Measurements from ENCODE around the gene MGAT5.

MGAT5 gene

DNA sequence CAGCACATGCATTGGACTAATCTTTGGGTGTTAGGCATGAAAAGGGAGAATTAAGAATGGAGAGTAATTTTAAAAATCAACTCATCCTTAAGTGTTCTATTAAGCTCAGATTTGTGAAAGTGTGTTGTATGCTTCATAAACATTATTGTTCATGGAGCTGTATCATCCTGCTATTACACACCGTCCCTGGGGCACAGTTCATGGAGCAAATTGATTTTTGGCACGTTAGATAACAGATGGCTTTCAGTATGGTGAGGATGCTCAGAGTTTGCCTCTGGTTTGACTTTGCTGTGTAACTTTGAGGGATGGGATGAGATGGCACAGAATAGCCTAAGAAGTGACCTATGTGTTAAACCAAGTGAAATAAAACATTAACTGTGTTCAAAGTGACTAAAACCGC is 97.1 kb downstream of the MGAT5 start:
- H3K27me3 ChIP-seq (ENCODE audit: control insufficient read depth, insufficient read depth, low read length), result no peaks in the 10 kb centered on the region
- no peaks in the 10 kb centered on the region for H3K4me1 ChIP-seq (ENCODE audit: control insufficient read depth, insufficient read depth, low read length)
- H3K4me3 ChIP-seq (ENCODE audit: low read depth, low read length), result no peak overlapping the region
- H3K36me3 ChIP-seq (ENCODE audit: control insufficient read depth, insufficient read depth, low read length), result no peaks in the 10 kb centered on the region
- H3K9ac ChIP-seq (ENCODE audit: low read depth, low read length), result no peak overlapping the region
- no peaks in the 10 kb centered on the region for H3K9me3 ChIP-seq (ENCODE audit: control insufficient read depth, insufficient read depth, low read length)

DNA sequence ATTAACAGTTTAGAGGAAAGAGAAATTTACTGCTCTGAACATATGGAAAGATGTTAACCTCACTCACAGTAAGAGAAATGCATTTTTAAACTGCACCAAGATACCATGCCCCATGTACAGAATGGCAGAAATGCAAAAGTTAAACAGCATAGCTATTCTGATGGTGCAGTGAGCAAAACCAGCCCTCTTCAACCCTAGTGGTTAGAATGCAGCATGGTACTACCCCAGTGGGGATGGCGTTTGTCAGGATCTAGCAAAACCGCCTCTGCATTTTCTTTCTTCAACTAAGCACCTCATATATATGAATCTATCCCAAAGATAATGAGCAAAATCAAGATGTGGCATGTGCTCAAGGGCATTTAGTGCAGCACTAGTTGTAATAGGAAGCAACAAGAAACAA is 98.0 kb downstream of the MGAT5 start:
- Histone ChIP-seq H3K9ac (ENCODE audit: low read depth, low read length) (no peak overlapping the region), H3K9me3 (ENCODE audit: control insufficient read depth, insufficient read depth, low read length) (no peaks in the 10 kb centered on the region), H3K27me3 (ENCODE audit: control insufficient read depth, insufficient read depth, low read length) (no peaks in the 10 kb centered on the region), H3K4me1 (ENCODE audit: control insufficient read depth, insufficient read depth, low read length) (no peaks in the 10 kb centered on the region), H3K4me3 (ENCODE audit: low read depth, low read length) (no peak overlapping the region), H3K36me3 (ENCODE audit: control insufficient read depth, insufficient read depth, low read length) (no peaks in the 10 kb centered on the region)

DNA sequence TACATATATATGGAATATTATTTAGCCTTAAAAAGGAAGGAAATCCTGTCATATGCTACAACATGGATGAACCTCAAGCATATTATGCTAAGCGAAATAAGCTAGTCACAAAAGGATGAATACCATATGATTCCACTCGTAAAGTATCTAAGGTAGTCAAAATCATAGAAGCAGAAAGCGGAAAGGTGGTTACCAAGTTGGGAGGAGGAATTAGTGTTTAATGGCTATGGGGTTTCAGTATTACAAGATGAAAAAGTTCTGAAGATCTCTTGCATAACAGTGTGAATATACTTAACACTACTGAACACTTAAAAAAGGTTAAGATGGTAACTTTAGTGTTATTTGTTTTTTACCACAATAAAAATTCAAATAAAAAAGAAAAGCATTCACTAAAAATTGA is 99.0 kb downstream of the MGAT5 start:
- no peaks in the 10 kb centered on the region for H3K9me3 ChIP-seq (ENCODE audit: control insufficient read depth, insufficient read depth, low read length)
- H3K9ac ChIP-seq (ENCODE audit: low read depth, low read length), result no peak overlapping the region
- no peaks in the 10 kb centered on the region for H3K4me1 ChIP-seq (ENCODE audit: control insufficient read depth, insufficient read depth, low read length)
- no peaks in the 10 kb centered on the region for H3K36me3 ChIP-seq (ENCODE audit: control insufficient read depth, insufficient read depth, low read length)
- no peaks in the 10 kb centered on the region for H3K27me3 ChIP-seq (ENCODE audit: control insufficient read depth, insufficient read depth, low read length)
- no peak overlapping the region for H3K4me3 ChIP-seq (ENCODE audit: low read depth, low read length)

DNA sequence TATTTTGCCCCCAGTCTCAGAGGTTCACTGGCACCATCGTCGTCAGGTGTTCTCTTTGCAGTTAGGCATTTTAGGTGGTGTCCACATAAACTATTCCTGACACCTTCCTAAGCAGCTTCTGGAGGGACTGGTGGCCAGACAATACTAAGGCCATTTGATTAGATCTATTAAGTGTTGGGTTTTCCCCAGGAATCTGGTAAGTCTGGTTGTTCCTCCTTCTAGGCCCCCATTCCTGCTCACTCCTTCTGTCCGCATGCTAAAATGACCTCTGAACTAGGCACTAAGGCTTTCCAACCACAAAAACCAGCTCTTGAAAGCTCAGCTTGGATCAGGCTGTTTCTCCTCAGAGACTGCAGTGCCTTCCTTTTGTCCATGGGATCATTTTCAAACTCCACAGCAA is 100.7 kb downstream of the MGAT5 start:
- Histone ChIP-seq H3K36me3 (ENCODE audit: control insufficient read depth, insufficient read depth, low read length) (no peaks in the 10 kb centered on the region), H3K27me3 (ENCODE audit: control insufficient read depth, insufficient read depth, low read length) (no peaks in the 10 kb centered on the region), H3K4me3 (ENCODE audit: low read depth, low read length) (no peak overlapping the region), H3K9me3 (ENCODE audit: control insufficient read depth, insufficient read depth, low read length) (no peaks in the 10 kb centered on the region), H3K9ac (ENCODE audit: low read depth, low read length) (no peak overlapping the region), H3K4me1 (ENCODE audit: control insufficient read depth, insufficient read depth, low read length) (no peaks in the 10 kb centered on the region)

DNA sequence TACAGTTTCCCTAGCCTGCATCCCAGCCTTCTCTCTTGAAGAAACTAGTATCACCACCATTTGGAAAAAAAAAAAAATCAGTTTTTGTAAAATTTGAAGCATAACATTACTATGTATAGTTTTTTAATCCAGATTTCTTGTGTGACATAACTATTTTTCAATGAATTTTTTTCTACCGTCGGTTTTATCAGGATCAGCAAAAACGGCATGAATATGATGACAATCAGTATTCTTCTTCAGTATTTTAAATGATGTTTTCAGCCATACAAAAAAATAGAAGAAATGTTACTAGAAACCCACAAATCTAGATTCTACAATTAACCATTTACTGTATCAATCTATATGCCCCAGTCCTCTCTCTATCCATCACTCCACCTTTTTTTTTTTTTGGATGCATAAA is 103.9 kb downstream of the MGAT5 start:
- no peak overlapping the region for H3K4me3 ChIP-seq (ENCODE audit: low read depth, low read length)
- no peaks in the 10 kb centered on the region for H3K4me1 ChIP-seq (ENCODE audit: control insufficient read depth, insufficient read depth, low read length)
- no peaks in the 10 kb centered on the region for H3K9me3 ChIP-seq (ENCODE audit: control insufficient read depth, insufficient read depth, low read length)
- H3K9ac ChIP-seq (ENCODE audit: low read depth, low read length), result no peak overlapping the region
- H3K36me3 ChIP-seq (ENCODE audit: control insufficient read depth, insufficient read depth, low read length), result no peaks in the 10 kb centered on the region
- no peaks in the 10 kb centered on the region for H3K27me3 ChIP-seq (ENCODE audit: control insufficient read depth, insufficient read depth, low read length)

DNA sequence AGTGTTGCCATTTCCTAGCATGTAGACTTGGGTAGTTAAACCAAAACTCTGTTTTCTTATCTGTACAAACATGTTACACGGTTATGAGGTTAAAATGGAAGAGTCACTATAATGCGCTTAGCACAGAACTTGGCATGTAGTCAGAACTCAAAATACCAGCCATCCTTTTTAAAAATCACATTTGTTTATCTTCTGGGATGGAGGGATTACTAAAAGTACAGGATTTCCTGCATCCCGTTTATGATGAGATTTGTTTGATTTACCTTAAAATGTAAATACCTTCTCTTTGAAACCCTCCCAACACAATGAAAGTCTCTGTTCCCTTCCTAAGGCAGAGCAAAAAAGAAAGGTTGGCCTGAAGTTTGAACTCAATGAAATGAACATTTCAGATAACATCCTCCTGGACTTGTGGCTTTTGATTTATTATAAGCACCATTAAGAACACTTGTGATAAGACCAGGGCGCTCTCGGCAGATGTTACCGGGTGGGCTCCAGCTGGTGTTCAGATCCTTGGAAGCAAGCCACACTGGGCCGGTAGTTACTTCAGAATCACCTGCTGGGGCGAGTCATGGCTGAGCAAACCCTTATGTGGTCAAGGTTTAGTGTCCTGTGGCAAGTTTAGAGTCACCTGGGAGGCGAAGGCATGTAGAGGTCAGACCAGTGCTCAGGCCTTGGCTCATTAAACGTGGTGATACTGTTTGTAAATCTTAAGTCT is 105.7 kb downstream of the MGAT5 start:
- H3K4me3 ChIP-seq (ENCODE audit: low read depth, low read length), result no peak overlapping the region
- no peaks in the 10 kb centered on the region for H3K9me3 ChIP-seq (ENCODE audit: control insufficient read depth, insufficient read depth, low read length)
- no peak overlapping the region for H3K9ac ChIP-seq (ENCODE audit: low read depth, low read length)
- H3K36me3 ChIP-seq (ENCODE audit: control insufficient read depth, insufficient read depth, low read length), result no peaks in the 10 kb centered on the region
- H3K27me3 ChIP-seq (ENCODE audit: control insufficient read depth, insufficient read depth, low read length), result no peaks in the 10 kb centered on the region
- H3K4me1 ChIP-seq (ENCODE audit: control insufficient read depth, insufficient read depth, low read length), result no peaks in the 10 kb centered on the region

DNA sequence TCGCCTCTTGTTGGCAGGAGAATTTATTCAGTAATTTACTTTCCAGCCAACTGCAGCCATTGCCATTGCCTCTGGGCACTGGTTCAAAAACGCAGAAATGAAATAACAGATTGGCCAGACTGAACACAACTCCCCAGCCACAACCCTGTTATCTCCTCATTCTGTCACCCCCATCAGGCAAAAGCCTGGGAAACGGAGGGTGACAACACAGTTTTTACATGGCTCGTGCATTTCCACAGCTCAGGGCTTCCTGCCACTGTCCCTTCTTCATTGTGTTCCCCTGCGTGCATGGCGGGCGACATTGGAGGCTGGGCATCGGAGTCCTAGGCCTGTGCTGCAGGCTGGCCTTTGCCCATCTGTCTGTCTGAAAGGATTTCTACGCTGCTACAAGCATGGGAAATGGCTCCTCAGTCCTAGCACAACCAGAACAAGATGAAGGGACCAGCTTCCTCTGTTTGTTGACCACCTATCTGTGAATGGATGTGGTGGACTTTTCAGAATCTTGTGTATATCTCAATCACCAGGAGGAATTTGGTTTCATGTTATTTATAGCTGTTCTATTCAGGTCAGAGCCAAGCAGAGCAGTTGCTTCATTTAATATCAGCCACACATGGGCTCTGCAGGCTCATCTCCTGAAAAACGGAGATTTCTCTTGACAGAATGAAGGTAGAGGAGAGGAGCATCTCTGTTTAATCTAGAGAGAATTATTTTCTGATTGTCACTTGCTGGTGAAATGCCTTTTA is 107.0 kb downstream of the MGAT5 start:
- H3K4me1 ChIP-seq (ENCODE audit: control insufficient read depth, insufficient read depth, low read length), result no peaks in the 10 kb centered on the region
- no peaks in the 10 kb centered on the region for H3K36me3 ChIP-seq (ENCODE audit: control insufficient read depth, insufficient read depth, low read length)
- no peak overlapping the region for H3K9ac ChIP-seq (ENCODE audit: low read depth, low read length)
- no peaks in the 10 kb centered on the region for H3K27me3 ChIP-seq (ENCODE audit: control insufficient read depth, insufficient read depth, low read length)
- H3K9me3 ChIP-seq (ENCODE audit: control insufficient read depth, insufficient read depth, low read length), result no peaks in the 10 kb centered on the region
- no peak overlapping the region for H3K4me3 ChIP-seq (ENCODE audit: low read depth, low read length)

DNA sequence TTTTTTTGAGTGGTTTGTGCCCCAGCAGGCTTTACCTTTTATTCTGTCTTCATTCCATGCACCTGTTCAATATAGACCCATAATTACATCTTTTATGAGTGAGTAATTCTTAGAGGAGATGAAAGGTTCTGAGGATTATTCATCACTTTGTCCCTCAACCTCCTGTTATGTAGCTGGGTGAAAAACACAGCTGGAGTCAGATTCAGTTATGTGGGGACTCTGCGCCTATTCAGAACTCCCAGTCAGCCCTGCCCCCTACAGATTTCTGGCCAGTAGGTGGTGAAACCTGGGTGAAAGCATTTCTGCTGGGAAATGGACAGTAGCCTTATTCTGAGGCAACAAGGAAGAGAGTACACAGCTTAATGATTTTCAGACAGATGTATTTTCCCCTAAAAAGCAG is 107.8 kb downstream of the MGAT5 start:
- Histone ChIP-seq H3K27me3 (ENCODE audit: control insufficient read depth, insufficient read depth, low read length) (no peaks in the 10 kb centered on the region), H3K9ac (ENCODE audit: low read depth, low read length) (no peak overlapping the region), H3K4me3 (ENCODE audit: low read depth, low read length) (no peak overlapping the region), H3K9me3 (ENCODE audit: control insufficient read depth, insufficient read depth, low read length) (no peaks in the 10 kb centered on the region), H3K36me3 (ENCODE audit: control insufficient read depth, insufficient read depth, low read length) (no peaks in the 10 kb centered on the region), H3K4me1 (ENCODE audit: control insufficient read depth, insufficient read depth, low read length) (no peaks in the 10 kb centered on the region)

DNA sequence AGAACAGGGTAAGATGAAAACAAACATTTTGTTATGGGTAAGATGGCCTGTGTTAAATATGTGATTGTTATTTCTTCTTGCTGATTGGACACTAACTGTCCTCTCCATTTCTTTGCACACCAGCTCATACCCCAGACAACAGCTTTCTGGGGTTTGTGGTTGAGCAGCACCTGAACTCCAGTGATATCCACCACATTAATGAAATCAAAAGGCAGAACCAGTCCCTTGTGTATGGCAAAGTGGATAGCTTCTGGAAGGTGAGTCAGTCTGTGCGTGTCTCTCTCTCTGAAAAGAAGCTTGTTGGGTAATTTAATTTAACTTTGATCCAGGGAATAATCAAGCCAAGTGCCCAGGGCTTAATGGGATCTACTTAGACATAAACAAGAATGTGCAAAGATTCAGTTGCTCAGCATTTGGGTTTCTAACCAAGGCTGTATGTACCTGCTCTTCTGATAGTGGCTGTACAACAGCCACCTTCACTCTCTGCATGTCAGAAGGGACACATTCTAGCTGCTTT is 108.3 kb downstream of the MGAT5 start:
- no peak overlapping the region for H3K4me3 ChIP-seq (ENCODE audit: low read depth, low read length)
- H3K27me3 ChIP-seq (ENCODE audit: control insufficient read depth, insufficient read depth, low read length), result no peaks in the 10 kb centered on the region
- no peaks in the 10 kb centered on the region for H3K9me3 ChIP-seq (ENCODE audit: control insufficient read depth, insufficient read depth, low read length)
- no peaks in the 10 kb centered on the region for H3K4me1 ChIP-seq (ENCODE audit: control insufficient read depth, insufficient read depth, low read length)
- H3K9ac ChIP-seq (ENCODE audit: low read depth, low read length), result no peak overlapping the region
- no peaks in the 10 kb centered on the region for H3K36me3 ChIP-seq (ENCODE audit: control insufficient read depth, insufficient read depth, low read length)

DNA sequence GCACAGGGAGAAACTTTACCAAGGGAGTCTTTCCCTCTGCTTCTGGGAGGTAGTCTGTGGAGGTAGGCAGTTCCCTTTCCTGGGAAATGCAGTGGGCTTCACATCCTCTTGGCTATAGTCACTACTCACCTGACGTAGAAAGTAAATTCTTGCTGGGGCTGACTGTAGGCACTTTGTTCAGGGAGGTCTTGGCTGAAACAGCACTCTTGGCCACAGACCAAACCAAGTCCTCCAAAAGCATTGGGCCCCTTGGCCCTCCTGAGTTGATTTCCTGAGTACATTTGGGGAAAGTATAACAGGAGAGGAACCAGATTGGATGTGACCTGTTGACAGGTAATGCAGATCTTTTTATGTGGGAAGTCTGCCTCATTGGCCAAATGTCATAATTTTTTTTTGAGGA is 108.9 kb downstream of the MGAT5 start:
- no peaks in the 10 kb centered on the region for H3K9me3 ChIP-seq (ENCODE audit: control insufficient read depth, insufficient read depth, low read length)
- no peaks in the 10 kb centered on the region for H3K27me3 ChIP-seq (ENCODE audit: control insufficient read depth, insufficient read depth, low read length)
- H3K36me3 ChIP-seq (ENCODE audit: control insufficient read depth, insufficient read depth, low read length), result peaks cover 2% of the 10 kb centered on the region
- H3K9ac ChIP-seq (ENCODE audit: low read depth, low read length), result no peak overlapping the region
- no peak overlapping the region for H3K4me3 ChIP-seq (ENCODE audit: low read depth, low read length)
- no peaks in the 10 kb centered on the region for H3K4me1 ChIP-seq (ENCODE audit: control insufficient read depth, insufficient read depth, low read length)

DNA sequence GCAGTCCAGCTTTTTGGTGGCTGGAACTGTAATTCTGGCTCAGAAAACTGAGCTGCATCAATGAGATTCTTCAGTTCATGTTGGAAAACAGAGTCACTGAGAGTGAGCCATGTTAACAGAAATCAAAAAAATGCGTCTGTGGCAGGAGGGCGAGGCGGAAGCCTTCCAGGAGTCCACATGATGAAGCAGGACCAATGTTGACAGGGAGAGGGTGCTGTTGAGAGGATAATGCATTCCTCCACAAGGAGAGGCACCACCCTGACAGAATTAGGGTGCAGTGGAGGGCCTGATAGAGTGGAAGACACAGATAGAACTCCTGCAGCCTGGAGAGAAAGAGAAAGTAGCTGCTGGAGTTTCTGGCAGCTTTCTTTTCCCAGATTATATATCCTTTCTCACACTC is 111.5 kb downstream of the MGAT5 start:
- no peaks in the 10 kb centered on the region for H3K27me3 ChIP-seq (ENCODE audit: control insufficient read depth, insufficient read depth, low read length)
- no peaks in the 10 kb centered on the region for H3K4me1 ChIP-seq (ENCODE audit: control insufficient read depth, insufficient read depth, low read length)
- peaks cover 6% of the 10 kb centered on the region for H3K36me3 ChIP-seq (ENCODE audit: control insufficient read depth, insufficient read depth, low read length)
- no peak overlapping the region for H3K9ac ChIP-seq (ENCODE audit: low read depth, low read length)
- H3K4me3 ChIP-seq (ENCODE audit: low read depth, low read length), result no peak overlapping the region
- no peaks in the 10 kb centered on the region for H3K9me3 ChIP-seq (ENCODE audit: control insufficient read depth, insufficient read depth, low read length)

DNA sequence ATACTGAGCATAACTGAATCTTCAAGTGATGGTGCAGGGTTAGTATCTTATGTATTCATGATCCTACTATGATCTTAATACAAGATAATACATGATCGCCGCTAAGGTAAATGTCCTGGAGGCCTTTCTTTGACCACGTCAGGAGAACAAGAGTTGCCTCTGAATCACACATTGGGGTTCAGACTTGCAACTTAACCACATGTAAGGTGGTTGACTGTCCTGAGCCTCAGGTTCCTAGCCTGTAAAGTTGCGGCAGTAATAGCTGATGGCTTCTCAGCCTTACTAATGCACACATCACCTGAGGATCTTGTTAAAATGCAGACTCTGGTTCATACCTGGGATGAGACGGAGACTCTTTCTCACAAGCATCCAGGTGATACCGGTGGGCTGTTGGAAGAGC is 112.5 kb downstream of the MGAT5 start:
- Histone ChIP-seq H3K27me3 (ENCODE audit: control insufficient read depth, insufficient read depth, low read length) (no peaks in the 10 kb centered on the region), H3K4me1 (ENCODE audit: control insufficient read depth, insufficient read depth, low read length) (no peaks in the 10 kb centered on the region), H3K36me3 (ENCODE audit: control insufficient read depth, insufficient read depth, low read length) (peaks cover 6% of the 10 kb centered on the region), H3K4me3 (ENCODE audit: low read depth, low read length) (no peak overlapping the region), H3K9me3 (ENCODE audit: control insufficient read depth, insufficient read depth, low read length) (no peaks in the 10 kb centered on the region), H3K9ac (ENCODE audit: low read depth, low read length) (no peak overlapping the region)
